Measurements from ENCODE around the gene OLFML2B. TPM values are rescaled to one million over a fixed set of nuclear protein-coding genes. Genes with fewer than 3 reads are reported as not detected.
"Not testable (repeated sequence)": the region's sequence is repeated elsewhere in the genome, so short reads cannot be mapped to it uniquely, and the experiment has no call there.

OLFML2B gene
- total RNA-seq, 1 donor from 2014 or later, result 19.1 TPM

DNA sequence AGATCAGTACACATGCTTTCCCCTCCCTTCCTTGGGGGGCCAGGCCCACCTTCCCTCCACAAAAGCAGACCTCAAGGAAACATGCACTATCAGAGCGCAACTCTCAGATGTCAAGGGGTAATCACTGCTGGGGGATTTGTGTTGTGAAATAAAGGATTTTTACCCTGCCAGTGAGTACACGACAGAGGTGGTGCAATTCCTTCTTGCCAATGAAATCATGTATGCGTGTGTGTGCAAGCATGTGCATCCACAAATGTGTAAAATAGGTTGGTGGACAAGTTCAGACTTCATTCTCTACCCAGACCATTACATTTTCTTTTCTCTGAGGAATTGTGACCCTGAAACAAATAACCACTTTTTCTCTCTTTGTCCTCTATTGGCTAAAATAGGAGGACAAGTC is 36.1 kb upstream of the OLFML2B start:
- H3K27me3 ChIP-seq (ENCODE audit: low read depth), result no peaks in the 10 kb centered on the region
- no peaks in the 10 kb centered on the region for H3K9me3 ChIP-seq
- no peaks in the 10 kb centered on the region for H3K4me1 ChIP-seq
- no peaks in the 10 kb centered on the region for H3K36me3 ChIP-seq
- DNase-seq (no peak), ATAC-seq (no peak)
- no peak overlapping the region for H3K4me3 ChIP-seq
- intact Hi-C loops (cut with DNase I), result loop anchor here (5.0 kb wide), 1 partner anchor 218 kb away; no protein-coding TSS in a partner anchor
- TF ChIP-seq, protein P1, sequence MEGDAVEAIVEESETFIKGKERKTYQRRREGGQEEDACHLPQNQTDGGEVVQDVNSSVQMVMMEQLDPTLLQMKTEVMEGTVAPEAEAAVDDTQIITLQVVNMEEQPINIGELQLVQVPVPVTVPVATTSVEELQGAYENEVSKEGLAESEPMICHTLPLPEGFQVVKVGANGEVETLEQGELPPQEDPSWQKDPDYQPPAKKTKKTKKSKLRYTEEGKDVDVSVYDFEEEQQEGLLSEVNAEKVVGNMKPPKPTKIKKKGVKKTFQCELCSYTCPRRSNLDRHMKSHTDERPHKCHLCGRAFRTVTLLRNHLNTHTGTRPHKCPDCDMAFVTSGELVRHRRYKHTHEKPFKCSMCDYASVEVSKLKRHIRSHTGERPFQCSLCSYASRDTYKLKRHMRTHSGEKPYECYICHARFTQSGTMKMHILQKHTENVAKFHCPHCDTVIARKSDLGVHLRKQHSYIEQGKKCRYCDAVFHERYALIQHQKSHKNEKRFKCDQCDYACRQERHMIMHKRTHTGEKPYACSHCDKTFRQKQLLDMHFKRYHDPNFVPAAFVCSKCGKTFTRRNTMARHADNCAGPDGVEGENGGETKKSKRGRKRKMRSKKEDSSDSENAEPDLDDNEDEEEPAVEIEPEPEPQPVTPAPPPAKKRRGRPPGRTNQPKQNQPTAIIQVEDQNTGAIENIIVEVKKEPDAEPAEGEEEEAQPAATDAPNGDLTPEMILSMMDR (IDR thresholded peaks at IDR 0.05), result no peak
- H3K27ac ChIP-seq, result no peak overlapping the region

DNA sequence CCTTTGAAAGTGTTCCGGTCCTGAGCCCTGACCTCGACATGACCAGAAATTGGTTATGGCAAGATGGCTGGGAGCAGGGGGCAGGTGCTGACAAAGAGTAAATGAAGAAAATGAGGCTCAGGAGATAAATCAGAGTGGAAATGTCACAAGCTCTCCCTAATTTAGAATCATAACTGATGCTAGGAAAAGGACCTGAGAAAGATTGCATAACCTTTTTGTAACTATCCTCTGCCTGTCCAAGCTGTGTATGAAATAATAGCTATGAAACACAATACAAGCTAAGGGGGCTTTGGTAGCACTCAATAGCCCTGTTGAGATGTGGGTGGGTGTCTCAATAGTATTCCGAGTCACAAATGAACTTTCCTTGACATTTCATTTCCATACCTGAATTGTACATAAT is 32.9 kb upstream of the OLFML2B start:
- Histone ChIP-seq H3K4me3 (no peak overlapping the region), H3K4me1 (no peaks in the 10 kb centered on the region), H3K36me3 (no peaks in the 10 kb centered on the region), H3K27ac (no peak overlapping the region), H3K27me3 (ENCODE audit: low read depth) (no peaks in the 10 kb centered on the region), H3K9me3 (no peaks in the 10 kb centered on the region)
- intact Hi-C loops (cut with DNase I), result loop anchor here (5.0 kb wide), 1 partner anchor 221 kb away; no protein-coding TSS in a partner anchor
- TF ChIP-seq, protein P1 (IDR thresholded peaks at IDR 0.05), result no peak
- DNase-seq, result no peak
- ATAC-seq, result no peak

GRCh38 chr1:162056043-162056442 is 32.4 kb upstream of the OLFML2B start:
- no peaks in the 10 kb centered on the region for H3K9me3 ChIP-seq
- ATAC-seq, result peak; percentile 93 to 96
- TF ChIP-seq, protein P1 (IDR thresholded peaks at IDR 0.05), result peak; percentile 84
- intact Hi-C loops (cut with DNase I), result loop anchor here (5.0 kb wide), 1 partner anchor 221 kb away; no protein-coding TSS in a partner anchor
- H3K4me3 ChIP-seq, result no peak overlapping the region
- no peaks in the 10 kb centered on the region for H3K36me3 ChIP-seq
- H3K4me1 ChIP-seq, result no peaks in the 10 kb centered on the region
- peak; percentile 61 for DNase-seq
- H3K27ac ChIP-seq, result no peak overlapping the region
- H3K27me3 ChIP-seq (ENCODE audit: low read depth), result no peaks in the 10 kb centered on the region

- TF ChIP-seq, protein P1 (IDR thresholded peaks at IDR 0.05), result no peak
- DNase-seq (no peak), ATAC-seq (no peak)
- H3K4me1 ChIP-seq, result no peaks in the 10 kb centered on the region
- intact Hi-C loops (cut with DNase I), result loop anchor here (5.0 kb wide), 1 partner anchor 222 kb away; no protein-coding TSS in a partner anchor
- H3K27ac ChIP-seq, result no peak overlapping the region
- no peaks in the 10 kb centered on the region for H3K9me3 ChIP-seq
- no peak overlapping the region for H3K4me3 ChIP-seq
- H3K27me3 ChIP-seq (ENCODE audit: low read depth), result no peaks in the 10 kb centered on the region
- H3K36me3 ChIP-seq, result no peaks in the 10 kb centered on the region
These were observed 31.4 kb upstream of the OLFML2B start for GRCh38 chr1:162055062-162055461.

DNA sequence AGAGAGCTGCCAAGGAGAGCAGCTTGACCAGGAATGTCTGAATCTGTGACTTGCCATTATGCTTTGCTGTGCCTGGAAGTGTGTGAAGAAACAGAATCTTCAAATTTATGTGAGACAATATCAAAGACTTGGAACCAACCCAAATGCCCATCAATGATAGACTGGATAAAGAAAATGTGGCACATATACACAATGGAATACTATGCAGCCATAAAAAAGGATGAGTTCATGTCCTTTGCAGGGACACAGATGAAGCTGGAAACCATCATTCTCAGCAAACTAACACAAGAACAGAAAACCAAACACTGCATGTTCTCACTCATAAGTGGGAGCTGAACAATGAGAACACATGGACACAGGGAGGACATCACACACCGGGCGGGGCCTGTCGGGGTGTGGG is 30.3 kb upstream of the OLFML2B start:
- ATAC-seq; H3K36me3 ChIP-seq; DNase-seq; H3K27me3 ChIP-seq (ENCODE audit: low read depth); intact Hi-C loops (cut with DNase I); H3K4me1 ChIP-seq; H3K27ac ChIP-seq; H3K9me3 ChIP-seq; H3K4me3 ChIP-seq: not testable (repeated sequence)

GRCh38 chr1:162046921-162047320 is 23.3 kb upstream of the OLFML2B start:
- intact Hi-C loops (cut with DNase I), result no loop called here
- DNase-seq (no peak), ATAC-seq (no peak)
- TF ChIP-seq, protein P1 (IDR thresholded peaks at IDR 0.05), result no peak
- no peaks in the 10 kb centered on the region for H3K9me3 ChIP-seq
- no peaks in the 10 kb centered on the region for H3K4me1 ChIP-seq
- peaks cover 3% of the 10 kb centered on the region for H3K27me3 ChIP-seq (ENCODE audit: low read depth)
- no peak overlapping the region for H3K4me3 ChIP-seq
- no peaks in the 10 kb centered on the region for H3K36me3 ChIP-seq
- no peak overlapping the region for H3K27ac ChIP-seq

Measured in lower lobe of right lung (tissue), 2 donors.